ENCODE results near the gene SHISA9. TPM values are rescaled to one million over a fixed set of nuclear protein-coding genes. Genes with fewer than 3 reads are reported as not detected.

The SHISA9 gene
- total and polyA plus RNA-seq, 2 of the 4 experiments (the other 2 are of a cell fraction) = under 0.01 TPM; not detected in 1

DNA sequence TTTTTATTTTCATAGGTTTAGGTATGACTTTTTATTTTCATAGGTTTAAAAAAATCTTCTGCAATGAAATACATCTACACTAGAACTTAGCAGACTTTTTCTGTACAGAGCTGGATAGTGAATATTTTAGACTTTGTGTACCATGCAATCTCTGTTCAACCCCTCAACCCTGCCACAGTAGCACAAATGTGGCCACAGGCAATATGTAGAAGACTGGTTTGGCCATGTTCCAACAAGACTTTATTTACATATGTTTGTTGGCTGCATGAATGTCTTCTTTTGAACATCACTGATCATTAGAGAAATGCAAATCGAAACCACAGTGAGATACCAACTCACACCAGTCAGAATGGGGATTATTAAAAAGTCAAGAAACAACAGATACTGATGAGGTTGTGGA is 229.2 kb downstream of the SHISA9 start:
- Histone ChIP-seq H3K4me2 (ENCODE audit: low read depth, low read length) (no peak overlapping the region), H3K18ac (ENCODE audit: low read depth, low read length) (no peak overlapping the region), H3K79me1 (ENCODE audit: low read depth in 1 of 2, low read length in 2 of 2) (no peaks in the 10 kb centered on the region), H2BK20ac (ENCODE audit: low read depth, low read length) (no peak overlapping the region), H3K4me3 (ENCODE audit: insufficient read depth, low read depth, low read length) (no peak overlapping the region), H2BK15ac (ENCODE audit: low read depth, low read length) (no peak overlapping the region), H2BK5ac (ENCODE audit: low read depth, low read length, poor library complexity, severe bottlenecking) (no peak overlapping the region), H4K91ac (ENCODE audit: insufficient read depth, low read depth, low read length) (no peak overlapping the region), H3K36me3 (ENCODE audit: control insufficient read depth, insufficient read depth, low read length) (no peaks in the 10 kb centered on the region), H2AK9ac (replicated peaks; ENCODE audit: low read depth, low read length, poor library complexity) (no peak overlapping the region), H2AFZ (replicated peaks; ENCODE audit: low read length, poor library complexity) (no peak overlapping the region), H4K5ac (ENCODE audit: low read depth, low read length) (no peak overlapping the region), H2BK120ac (ENCODE audit: low read depth, low read length) (no peak overlapping the region), H4K8ac (ENCODE audit: low read depth in 2 of 2, low read length in 2 of 2) (no peak overlapping the region), H3K9me1 (ENCODE audit: insufficient read depth, low read length) (no peaks in the 10 kb centered on the region), H3K4me1 (ENCODE audit: control insufficient read depth, insufficient read depth, low read length) (no peaks in the 10 kb centered on the region), H2AK5ac (ENCODE audit: low read depth, low read length) (no peak overlapping the region), H4K20me1 (ENCODE audit: insufficient read depth, low read length) (no peaks in the 10 kb centered on the region), H3K56ac (ENCODE audit: extremely low read depth, insufficient read depth, low read length) (no peak overlapping the region), H3K27ac (ENCODE audit: insufficient read depth, low read length) (no peak overlapping the region), H3K27me3 (ENCODE audit: control insufficient read depth, insufficient read depth, low read length) (no peaks in the 10 kb centered on the region), H3K14ac (replicated peaks; ENCODE audit: low read depth, low read length) (no peak overlapping the region), H3K4ac (ENCODE audit: low read depth, low read length) (no peak overlapping the region), H3K9me3 (ENCODE audit: control insufficient read depth, insufficient read depth, low read length) (peaks cover 22% of the 10 kb centered on the region), H3K23ac (ENCODE audit: low read depth, low read length) (no peak overlapping the region), H3K9ac (ENCODE audit: low read depth, low read length) (no peak overlapping the region)
- no peak for DNase-seq
- intact Hi-C loops (cut with micrococcal nuclease) (no loop called here), in situ Hi-C loops (cut with MboI; ENCODE audit: low sequenced_read_pairs) (no loop called here), dilution Hi-C loops (cut with HindIII; ENCODE audit: low sequenced_read_pairs, unreplicated experiment) (no loop called here)
- no TSS peak for BruUV-seq (replicated peaks)
- WGBS, 2 experiments (ENCODE audit: extremely low coverage in 2 of 2, insufficient read length in 1 of 2) = no CpG with 5 or more reads among the region's 1 CpG
- ATAC-seq (ENCODE audit: low read depth) = no peak
- TF ChIP-seq, protein P1, sequence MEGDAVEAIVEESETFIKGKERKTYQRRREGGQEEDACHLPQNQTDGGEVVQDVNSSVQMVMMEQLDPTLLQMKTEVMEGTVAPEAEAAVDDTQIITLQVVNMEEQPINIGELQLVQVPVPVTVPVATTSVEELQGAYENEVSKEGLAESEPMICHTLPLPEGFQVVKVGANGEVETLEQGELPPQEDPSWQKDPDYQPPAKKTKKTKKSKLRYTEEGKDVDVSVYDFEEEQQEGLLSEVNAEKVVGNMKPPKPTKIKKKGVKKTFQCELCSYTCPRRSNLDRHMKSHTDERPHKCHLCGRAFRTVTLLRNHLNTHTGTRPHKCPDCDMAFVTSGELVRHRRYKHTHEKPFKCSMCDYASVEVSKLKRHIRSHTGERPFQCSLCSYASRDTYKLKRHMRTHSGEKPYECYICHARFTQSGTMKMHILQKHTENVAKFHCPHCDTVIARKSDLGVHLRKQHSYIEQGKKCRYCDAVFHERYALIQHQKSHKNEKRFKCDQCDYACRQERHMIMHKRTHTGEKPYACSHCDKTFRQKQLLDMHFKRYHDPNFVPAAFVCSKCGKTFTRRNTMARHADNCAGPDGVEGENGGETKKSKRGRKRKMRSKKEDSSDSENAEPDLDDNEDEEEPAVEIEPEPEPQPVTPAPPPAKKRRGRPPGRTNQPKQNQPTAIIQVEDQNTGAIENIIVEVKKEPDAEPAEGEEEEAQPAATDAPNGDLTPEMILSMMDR (conservative IDR thresholded peaks at IDR 0.05; ENCODE audit: low read depth, low read length) = no peak
- TF ChIP-seq RCOR1 (IDR thresholded peaks at IDR 0.05; ENCODE audit: insufficient replicate concordance, low read length) (no peak), MAZ (IDR thresholded peaks at IDR 0.05; ENCODE audit: borderline replicate concordance, low read depth, low read length) (no peak), FOS (IDR thresholded peaks at IDR 0.05; ENCODE audit: low read depth, low read length) (no peak), POLR2A (IDR thresholded peaks at IDR 0.05; ENCODE audit: low read depth, low read length) (no peak), CHD1 (IDR thresholded peaks at IDR 0.05; ENCODE audit: low read depth, low read length) (no peak), SMC3 (IDR thresholded peaks at IDR 0.05; ENCODE audit: low read depth, low read length) (no peak), ELK1 (IDR thresholded peaks at IDR 0.05; ENCODE audit: borderline replicate concordance, low read depth, low read length) (no peak), MAFK (IDR thresholded peaks at IDR 0.05; ENCODE audit: low read depth, low read length) (no peak), BHLHE40 (IDR thresholded peaks at IDR 0.05; ENCODE audit: low read depth, low read length) (no peak), NFE2L2 (IDR thresholded peaks at IDR 0.05; ENCODE audit: low read depth, low read length) (no peak), MXI1 (IDR thresholded peaks at IDR 0.05; ENCODE audit: borderline replicate concordance, low read depth, low read length) (no peak), RAD21 (IDR thresholded peaks at IDR 0.05; ENCODE audit: low read length) (no peak), CEBPB (IDR thresholded peaks at IDR 0.05; ENCODE audit: low read depth, low read length) (no peak), RFX5 (IDR thresholded peaks at IDR 0.05; ENCODE audit: low read depth, low read length) (no peak)
- TF ChIP-seq, protein P2, sequence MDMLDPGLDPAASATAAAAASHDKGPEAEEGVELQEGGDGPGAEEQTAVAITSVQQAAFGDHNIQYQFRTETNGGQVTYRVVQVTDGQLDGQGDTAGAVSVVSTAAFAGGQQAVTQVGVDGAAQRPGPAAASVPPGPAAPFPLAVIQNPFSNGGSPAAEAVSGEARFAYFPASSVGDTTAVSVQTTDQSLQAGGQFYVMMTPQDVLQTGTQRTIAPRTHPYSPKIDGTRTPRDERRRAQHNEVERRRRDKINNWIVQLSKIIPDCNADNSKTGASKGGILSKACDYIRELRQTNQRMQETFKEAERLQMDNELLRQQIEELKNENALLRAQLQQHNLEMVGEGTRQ (IDR thresholded peaks at IDR 0.05; ENCODE audit: low read depth, low read length) = no peak
- ChIA-PET CTCF (no interaction called here), POLR2A (ENCODE audit: unreplicated experiment) (no interaction called here)
